Loucy (cell line): Measurements from ENCODE around the gene BCKDHA.

ENCODE experiments used
- H2AFZ ChIP-seq: fragments of 200-600 bp; sonication (generic); 2 replicates; pipeline ENCODE4 v1.6.0; 2016; ENCODE audit warnings: antibody characterized with exemption, mild to moderate bottlenecking, low read length, moderate library complexity
- H3F3A ChIP-seq: fragments of 200-600 bp; 2 replicates; pipeline ENCODE4 v1.6.0; 2016; ENCODE audit warnings: antibody characterized with exemption, low read depth, mild to moderate bottlenecking
- H3K27me3 ChIP-seq: fragments of 200-600 bp; sonication (generic); 2 replicates; pipeline ENCODE4 v1.6.1; 2014; ENCODE audit warnings: low read length, mild to moderate bottlenecking; ENCODE audit not compliant: insufficient read depth, poor library complexity, severe bottlenecking
- H3K36me3 ChIP-seq: fragments of 200-600 bp; sonication (generic); 2 replicates; pipeline ENCODE4 v1.6.1; 2016; ENCODE audit warnings: low read length; ENCODE audit not compliant: insufficient read depth
- H3K4me1 ChIP-seq: fragments of 200-600 bp; sonication (generic); 2 replicates; pipeline ENCODE4 v1.5.1; 2014; ENCODE audit warnings: low read length, mild to moderate bottlenecking; ENCODE audit not compliant: insufficient read depth, poor library complexity, severe bottlenecking
- H3K4me2 ChIP-seq: fragments of 200-600 bp; sonication (generic); 2 replicates; pipeline ENCODE4 v1.6.0; 2014; ENCODE audit warnings: antibody characterized with exemption, low read length, low read depth, mild to moderate bottlenecking; ENCODE audit not compliant: poor library complexity, severe bottlenecking
- H3K4me3 ChIP-seq: fragments of 200-600 bp; sonication (generic); 2 replicates; pipeline ENCODE4 v1.5.1; 2014; ENCODE audit warnings: low read length, mild to moderate bottlenecking, mixed read lengths; ENCODE audit not compliant: poor library complexity, severe bottlenecking
- H3K79me2 ChIP-seq: fragments of 200-600 bp; sonication (generic); 2 replicates; pipeline ENCODE4 v1.6.1; 2014; ENCODE audit warnings: low read length; ENCODE audit not compliant: insufficient read depth
- H3K9ac ChIP-seq: fragments of 200-600 bp; sonication (generic); 2 replicates; pipeline ENCODE4 v1.6.0; 2014; ENCODE audit warnings: mild to moderate bottlenecking, low read depth, low read length, moderate library complexity; ENCODE audit not compliant: poor library complexity, severe bottlenecking
- H3K9me2 ChIP-seq: fragments of 200-600 bp; sonication (generic); replicated peaks from 2 replicates; pipeline ENCODE4 v1.6.1; 2016; ENCODE audit warnings: low read depth, low read length, mixed read lengths
- H3K9me3 ChIP-seq: fragments of 200-600 bp; sonication (generic); 2 replicates; pipeline ENCODE4 v1.6.1; 2014; ENCODE audit warnings: mild to moderate bottlenecking, antibody characterized with exemption, low read length, low read depth; ENCODE audit not compliant: insufficient read depth
- H4K20me1 ChIP-seq: fragments of 200-600 bp; sonication (generic); 2 replicates; pipeline ENCODE4 v1.6.0; 2014; ENCODE audit warnings: antibody characterized with exemption, low read length, mild to moderate bottlenecking; ENCODE audit not compliant: insufficient read depth, poor library complexity, severe bottlenecking
- CTCF ChIP-seq: fragments of 200-600 bp; sonication (generic); conservative IDR thresholded peaks from 2 replicates; pipeline ENCODE4 v1.5.1; 2014; ENCODE audit warnings: mild to moderate bottlenecking, antibody characterized with exemption, low read length
- EZH2phosphoT487 ChIP-seq: fragments of 200-600 bp; IDR thresholded peaks from 2 replicates; pipeline ENCODE4 v1.6.1; 2018; ENCODE audit warnings: antibody characterized with exemption, mild to moderate bottlenecking, moderate library complexity, borderline replicate concordance

The BCKDHA gene

GRCh38 chr19:41399525-41399924 lies 1.9 kb downstream of the BCKDHA start:
- peaks cover 3% of the 10 kb centered on the region for H4K20me1 ChIP-seq
- no peaks in the 10 kb centered on the region for H3F3A ChIP-seq
- H3K4me1 ChIP-seq: peaks cover 19% of the 10 kb centered on the region
- H3K36me3 ChIP-seq: no peaks in the 10 kb centered on the region
- H3K4me2 ChIP-seq: peak overlapping the region; percentile 98
- peaks cover 59% of the 10 kb centered on the region for H3K79me2 ChIP-seq
- no peaks in the 10 kb centered on the region for H3K9me3 ChIP-seq
- H3K4me3 ChIP-seq: peak overlapping the region; percentile 97
- no peak overlapping the region for H2AFZ ChIP-seq
- H3K9ac ChIP-seq: peak overlapping the region; percentile 95
- TF ChIP-seq CTCF: no peak
- TF ChIP-seq EZH2phosphoT487: no peak
- H3K9me2 ChIP-seq: no peaks in the 10 kb centered on the region
- H3K27me3 ChIP-seq: no peaks in the 10 kb centered on the region

- H3K4me2 ChIP-seq: peak overlapping the region; percentile 24
- peaks cover 43% of the 10 kb centered on the region for H3K79me2 ChIP-seq
- H2AFZ ChIP-seq: no peak overlapping the region
- H3K9me3 ChIP-seq: no peaks in the 10 kb centered on the region
- TF ChIP-seq CTCF (no peak), EZH2phosphoT487 (no peak)
- H3K4me3 ChIP-seq: no peak overlapping the region
- no peaks in the 10 kb centered on the region for H3K27me3 ChIP-seq
- no peaks in the 10 kb centered on the region for H3K9me2 ChIP-seq
- H3K9ac ChIP-seq: no peak overlapping the region
- H3K4me1 ChIP-seq: peaks cover 11% of the 10 kb centered on the region
- H3K36me3 ChIP-seq: no peaks in the 10 kb centered on the region
- H4K20me1 ChIP-seq: peaks cover 3% of the 10 kb centered on the region
- no peaks in the 10 kb centered on the region for H3F3A ChIP-seq
These were observed 3.9 kb downstream of the BCKDHA start for GRCh38 chr19:41401483-41401882.

- H3K9me3 ChIP-seq: no peaks in the 10 kb centered on the region
- TF ChIP-seq CTCF (no peak), EZH2phosphoT487 (no peak)
- no peaks in the 10 kb centered on the region for H3K9me2 ChIP-seq
- no peak overlapping the region for H3K9ac ChIP-seq
- no peak overlapping the region for H3K4me2 ChIP-seq
- no peak overlapping the region for H2AFZ ChIP-seq
- H4K20me1 ChIP-seq: peaks cover 3% of the 10 kb centered on the region
- H3K79me2 ChIP-seq: peaks cover 38% of the 10 kb centered on the region
- no peaks in the 10 kb centered on the region for H3K27me3 ChIP-seq
- no peaks in the 10 kb centered on the region for H3K36me3 ChIP-seq
- H3F3A ChIP-seq: no peaks in the 10 kb centered on the region
- H3K4me1 ChIP-seq: peaks cover 11% of the 10 kb centered on the region
- H3K4me3 ChIP-seq: no peak overlapping the region
These were observed 4.4 kb downstream of the BCKDHA start for GRCh38 chr19:41402010-41402409.
